DMS53 (cell line): Measurements from ENCODE around the gene DPH2.
A peak's percentile ranks its signal among the peaks of the same experiment; 100 is the strongest.

Experiments used
- DNase-seq: peaks from one replicate; lab custom pipeline; 2025; lab: John Stamatoyannopoulos, UW

DPH2 gene

GRCh38 chr1:43969746-43970466 is at the start of gene DPH2:
Gene DPH2, plus strand, starts transcription at chr1:43970010. Its CDS starts 166 bp downstream, at chr1:43970176.
- DNase-seq: peak; percentile 99

- DNase-seq: no peak
Observed at GRCh38 chr1:43921022-43921421, 48.8 kb upstream of the DPH2 start.

- no peak for DNase-seq
Observed at GRCh38 chr1:43924516-43924915, 45.3 kb upstream of the DPH2 start.

- no peak for DNase-seq
Observed at GRCh38 chr1:43925846-43926245, 44.0 kb upstream of the DPH2 start.

GRCh38 chr1:43930168-43930948 is 39.5 kb upstream of the DPH2 start:
- peak; percentile 65 for DNase-seq

- DNase-seq: no peak
Observed at GRCh38 chr1:43930949-43931275, 38.9 kb upstream of the DPH2 start.

- no peak for DNase-seq
Observed at GRCh38 chr1:43931711-43932660, 37.8 kb upstream of the DPH2 start.

GRCh38 chr1:43932786-43933385 is 36.9 kb upstream of the DPH2 start:
- DNase-seq: peak; percentile 65

- DNase-seq: peak; percentile 71
Observed at GRCh38 chr1:43933386-43934100, 36.3 kb upstream of the DPH2 start, which contains the start of gene ARTN. Gene ARTN, plus strand, starts transcription at chr1:43933801. Its CDS starts 1,856 bp downstream, at chr1:43935657.

- peak; percentile 91 for DNase-seq
Observed at GRCh38 chr1:43934101-43934985, 35.5 kb upstream of the DPH2 start.

- DNase-seq: no peak
Observed at GRCh38 chr1:43934986-43935324, 34.9 kb upstream of the DPH2 start.

- peak; percentile 95 for DNase-seq
Observed at GRCh38 chr1:43935711-43936427, 33.9 kb upstream of the DPH2 start.

- DNase-seq: peak; percentile 84
Observed at GRCh38 chr1:43936431-43937151, 33.2 kb upstream of the DPH2 start.

GRCh38 chr1:43937179-43937865 is 32.5 kb upstream of the DPH2 start:
- DNase-seq: no peak

- no peak for DNase-seq
Observed at GRCh38 chr1:43938383-43938782, 31.4 kb upstream of the DPH2 start.

- DNase-seq: no peak
Observed at GRCh38 chr1:43938892-43939587, 30.8 kb upstream of the DPH2 start.

GRCh38 chr1:43942411-43942810 is 27.4 kb upstream of the DPH2 start:
- DNase-seq: no peak

- no peak for DNase-seq
Observed at GRCh38 chr1:43944860-43945259, 24.9 kb upstream of the DPH2 start.
